Naive thymus-derived CD8-positive, alpha-beta T cell (primary cell): ENCODE measurements around the gene RIMKLB. TPM values are rescaled to one million over a fixed set of nuclear protein-coding genes. Genes with fewer than 3 reads are reported as not detected.
A peak's percentile ranks its signal among the peaks of the same experiment; 100 is the strongest.
"Not testable (repeated sequence)": the region's sequence is repeated elsewhere in the genome, so short reads cannot be mapped to it uniquely, and the experiment has no call there.

Source experiments
- ATAC-seq, 2 donors: fragments of 150-1000 bp; cut with Tn5 transposase in 1 of 2; sonication (Bioruptor Pico), chemical (Tn5 transposase) in 1 of 2; 1 replicate in 1 of 2; 2 replicates in 1 of 2; pipeline ENCODE4 v1.10.0; 2021; ENCODE audit warnings: mild to moderate bottlenecking in 2 of 2, moderate library complexity in 2 of 2
- POLR2A ChIA-PET: fragments of 350-600 bp; sonication (Branson Sonifier 250); formaldehyde crosslinking; loops from one replicate; lab custom pipeline; 2021; ENCODE audit warnings: antibody characterized with exemption; lab: Charles Lee
- DNase-seq, 10 donors: peaks; one replicate each; pipeline versions ENCODE4 v3.0.0 to v3.0.0-alpha.2; 2020 to 2022
- H3K27ac Mint-ChIP-seq, 10 donors: one replicate each; pipeline ENCODE4 v1.8.0; 2020 to 2022; ENCODE audit warnings: mild to moderate bottlenecking in 10 of 10, mixed read lengths in 10 of 10, moderate library complexity in 4 of 10, inconsistent platforms in 1 of 10
- H3K27me3 Mint-ChIP-seq, 5 donors: one replicate each; pipeline ENCODE4 v1.8.0; 2021 to 2022; ENCODE audit warnings: mixed read lengths in 5 of 5
- H3K36me3 Mint-ChIP-seq, 3 donors: one replicate each; pipeline ENCODE4 v1.8.0; 2020 to 2022; ENCODE audit warnings: mixed read lengths in 3 of 3, mild to moderate bottlenecking in 2 of 3, inconsistent platforms in 1 of 3
- H3K4me1 Mint-ChIP-seq, 4 donors: one replicate each; pipeline ENCODE4 v1.8.0; 2021 to 2022; ENCODE audit warnings: mixed read lengths in 4 of 4
- H3K4me3 Mint-ChIP-seq, 10 donors: one replicate each; pipeline ENCODE4 v1.8.0; 2020 to 2022; ENCODE audit warnings: mild to moderate bottlenecking in 10 of 10, mixed read lengths in 10 of 10, moderate library complexity in 6 of 10, inconsistent platforms in 1 of 10
- H3K9me3 Mint-ChIP-seq, 9 donors: one replicate each; pipeline ENCODE4 v1.8.0; 2020 to 2022; ENCODE audit warnings: mixed read lengths in 9 of 9, mild to moderate bottlenecking in 3 of 9, inconsistent platforms in 1 of 9, moderate library complexity in 1 of 9
- polyA plus RNA-seq, 3 donors: library from polyadenylated mRNA; unstranded; fragments of 300-500 nt; fragmentation: Illumina TruSeq; gene quantifications; one replicate each; pipeline ENCODE4 v1.2.3, GENCODE V29; 2021
- total RNA-seq, 8 experiments: library from RNA in 2 of 8; stranded (reverse) in 2 of 8; gene quantifications; one replicate each; pipeline ENCODE4 v1.2.3 and lab custom pipeline; 2021 to 2026

RIMKLB gene
- total and polyA plus RNA-seq, 5 experiments from 2014 or later, result 1.9 to 33.1 (median 4.5) TPM

GRCh38 chr12:8697120-8697475 is 693 bp upstream of the RIMKLB start:
- no peaks in the 10 kb centered on the region for H3K27me3 Mint-ChIP-seq
- POLR2A ChIA-PET, result interaction anchor here (0.9 to 1.3 kb wide), 4 partner anchors 9 to 345 kb away, joined by 3 to 5 read pairs (median 4); partner anchors contain the start of gene M6PR
- peaks cover 0 to 2% (median 0%) of the 10 kb centered on the region in 9 donors for H3K9me3 Mint-ChIP-seq
- peak overlapping the region; percentile 72 to 97 (median 92) for H3K27ac Mint-ChIP-seq
- H3K4me1 Mint-ChIP-seq, result peaks cover 19 to 46% (median 40%) of the 10 kb centered on the region in 4 donors
- no peaks in the 10 kb centered on the region for H3K36me3 Mint-ChIP-seq
- ATAC-seq, result peak; percentile 30 to 49
- H3K4me3 Mint-ChIP-seq, result peak overlapping the region; percentile 87 to 96 (median 92)
- DNase-seq, result peak in 5 of 10 donors; percentile 11 to 57 (median 22)

DNA sequence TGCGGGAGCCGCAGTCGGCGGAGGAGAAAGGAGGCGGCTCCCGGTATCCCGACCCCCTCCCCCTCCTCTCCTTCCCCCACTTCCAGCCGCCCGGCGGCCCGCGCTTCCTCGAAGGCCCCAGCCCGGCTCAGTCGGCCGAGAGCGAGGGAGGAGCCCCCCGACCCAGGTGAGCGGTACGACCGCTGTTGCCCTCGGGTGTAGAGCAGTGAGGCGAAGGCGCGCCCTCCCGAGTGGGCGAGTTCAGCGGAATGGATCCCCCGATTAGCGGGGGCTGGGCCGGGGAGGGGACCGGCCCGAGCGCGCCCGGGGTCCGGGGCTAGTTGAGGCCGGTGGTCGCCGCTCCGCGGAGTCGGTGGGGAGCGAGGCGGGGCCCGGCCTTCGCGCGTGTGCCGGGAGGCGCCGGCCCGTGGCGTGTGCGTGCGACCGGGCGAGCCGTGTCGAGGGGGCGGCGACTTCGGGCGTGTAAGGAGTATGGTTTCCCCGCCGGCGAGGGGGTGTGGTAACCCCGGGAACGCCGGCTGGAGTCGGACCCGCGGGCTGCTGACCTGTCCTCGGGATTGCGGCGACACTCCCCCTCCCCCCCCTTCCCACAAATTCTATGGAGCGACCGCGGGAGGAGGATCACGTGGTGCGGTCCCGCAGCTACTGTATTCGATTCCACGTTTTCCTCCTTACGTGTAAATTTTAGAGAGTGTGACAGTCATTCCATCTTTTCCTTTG is 501 bp downstream of the RIMKLB start:
- POLR2A ChIA-PET, result interaction anchor here (0.9 to 1.0 kb wide), 3 partner anchors 10 to 251 kb away, joined by 3 to 5 read pairs (median 4); partner anchors contain the start of gene M6PR
- ATAC-seq, result peak; percentile 38 to 57
- peaks cover 0 to 2% (median 0%) of the 10 kb centered on the region in 9 donors for H3K9me3 Mint-ChIP-seq
- peak overlapping the region; percentile 75 to 97 (median 90) for H3K27ac Mint-ChIP-seq
- H3K27me3 Mint-ChIP-seq, result no peaks in the 10 kb centered on the region
- H3K36me3 Mint-ChIP-seq, result no peaks in the 10 kb centered on the region
- H3K4me1 Mint-ChIP-seq, result peaks cover 17 to 35% (median 29%) of the 10 kb centered on the region in 4 donors
- peak; percentile 22 to 72 (median 48) for DNase-seq
- H3K4me3 Mint-ChIP-seq, result peak overlapping the region; percentile 89 to 96 (median 94)

DNA sequence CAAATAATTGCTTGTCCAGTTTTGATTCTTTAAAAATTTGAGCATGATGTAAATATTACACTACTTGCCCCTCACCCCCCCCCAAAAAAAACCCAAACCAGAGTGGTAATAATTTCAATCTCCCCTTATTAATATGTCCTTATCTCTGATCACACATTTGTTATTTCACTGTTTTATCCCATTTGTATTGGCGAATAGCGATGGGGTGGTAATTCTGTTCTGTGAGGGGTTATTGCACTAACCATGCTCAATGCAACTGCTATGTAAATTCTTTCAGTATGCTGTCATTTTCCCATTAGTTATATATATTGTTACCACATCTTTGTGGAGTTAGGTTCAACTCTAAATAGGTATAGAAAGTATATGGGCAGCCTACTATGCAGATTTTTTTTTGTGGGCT is 1.1 kb downstream of the RIMKLB start:
- no peaks in the 10 kb centered on the region for H3K36me3 Mint-ChIP-seq
- POLR2A ChIA-PET, result interaction anchor here (0.9 kb wide), 1 partner anchor 41 kb away, joined by 3 read pairs; no protein-coding TSS in a partner anchor
- H3K27me3 Mint-ChIP-seq, result no peaks in the 10 kb centered on the region

GRCh38 chr12:8699714-8700113 is 1.9 kb downstream of the RIMKLB start:
- peaks cover 0 to 2% (median 0%) of the 10 kb centered on the region in 9 donors for H3K9me3 Mint-ChIP-seq
- DNase-seq (no peak), ATAC-seq (no peak)
- H3K4me3 Mint-ChIP-seq, result peak overlapping the region; percentile 54 to 84 (median 76)
- H3K27me3 Mint-ChIP-seq, result no peaks in the 10 kb centered on the region
- peaks cover 17 to 35% (median 29%) of the 10 kb centered on the region in 4 donors for H3K4me1 Mint-ChIP-seq
- POLR2A ChIA-PET, result no interaction called here
- H3K36me3 Mint-ChIP-seq, result no peaks in the 10 kb centered on the region
- peak overlapping the region in 9 of 10 donors; percentile 5 to 79 (median 50) for H3K27ac Mint-ChIP-seq

More for the DNA sequence above, 1.1 kb downstream of the RIMKLB start:
- peaks cover 17 to 35% (median 29%) of the 10 kb centered on the region in 4 donors for H3K4me1 Mint-ChIP-seq
- ATAC-seq (no peak), DNase-seq (no peak)
- peak overlapping the region; percentile 36 to 91 (median 80) for H3K27ac Mint-ChIP-seq
- H3K9me3 Mint-ChIP-seq, result peaks cover 0 to 2% (median 0%) of the 10 kb centered on the region in 9 donors
- peak overlapping the region; percentile 83 to 96 (median 92) for H3K4me3 Mint-ChIP-seq

DNA sequence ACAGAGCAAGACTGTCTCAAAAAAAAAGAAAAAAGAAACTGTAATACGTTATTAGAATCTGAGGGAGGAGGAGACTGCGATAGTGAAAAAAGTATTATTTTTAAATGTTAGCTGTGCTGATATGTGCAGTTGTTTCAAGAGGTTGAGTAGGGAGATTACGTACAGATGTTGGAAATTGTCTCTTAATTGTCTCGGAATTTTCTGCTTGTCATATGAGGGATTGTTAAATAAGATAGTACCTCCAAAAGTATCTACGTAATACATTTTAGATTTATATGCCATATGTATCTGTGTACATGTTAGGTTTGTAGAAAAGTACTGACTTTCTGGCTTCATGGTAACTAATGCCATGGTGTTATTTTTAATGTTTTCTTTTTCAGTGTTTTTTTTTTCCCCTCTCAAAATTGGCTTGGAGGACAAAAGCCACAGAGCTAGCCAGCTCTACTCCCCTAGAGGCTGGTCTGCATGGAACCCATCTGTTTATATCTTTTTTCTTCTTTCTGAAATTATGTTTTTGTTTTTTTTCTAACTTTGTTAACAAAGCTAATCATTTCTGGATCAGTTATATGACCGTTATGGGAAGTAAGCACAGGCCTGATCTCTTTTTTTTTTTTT is 3.4 kb downstream of the RIMKLB start:
- DNase-seq (no peak), ATAC-seq (no peak)
- Mint-ChIP-seq H3K27ac (peak overlapping the region in 1 of 10 donors; percentile 43), H3K4me1 (peaks cover 17 to 35% (median 27%) of the 10 kb centered on the region in 4 donors), H3K27me3 (no peaks in the 10 kb centered on the region), H3K36me3 (no peaks in the 10 kb centered on the region), H3K4me3 (peak overlapping the region in 1 of 10 donors; percentile 45), H3K9me3 (peaks cover 0 to 2% (median 0%) of the 10 kb centered on the region in 9 donors)
- POLR2A ChIA-PET, result interaction anchor here (0.5 kb wide), 1 partner anchor 202 kb away, joined by 8 read pairs; no protein-coding TSS in a partner anchor

GRCh38 chr12:8702159-8702558 is 4.4 kb downstream of the RIMKLB start:
- peak overlapping the region in 1 of 10 donors; percentile 22 for H3K27ac Mint-ChIP-seq
- ATAC-seq (no peak), DNase-seq (no peak)
- H3K36me3 Mint-ChIP-seq, result peaks cover 0 to under 1% (median 0%) of the 10 kb centered on the region in 3 donors
- POLR2A ChIA-PET, result no interaction called here
- no peak overlapping the region for H3K4me3 Mint-ChIP-seq
- peaks cover 11 to 25% (median 20%) of the 10 kb centered on the region in 4 donors for H3K4me1 Mint-ChIP-seq
- H3K9me3 Mint-ChIP-seq, result peaks cover 0 to 2% (median 0%) of the 10 kb centered on the region in 9 donors
- H3K27me3 Mint-ChIP-seq, result no peaks in the 10 kb centered on the region

DNA sequence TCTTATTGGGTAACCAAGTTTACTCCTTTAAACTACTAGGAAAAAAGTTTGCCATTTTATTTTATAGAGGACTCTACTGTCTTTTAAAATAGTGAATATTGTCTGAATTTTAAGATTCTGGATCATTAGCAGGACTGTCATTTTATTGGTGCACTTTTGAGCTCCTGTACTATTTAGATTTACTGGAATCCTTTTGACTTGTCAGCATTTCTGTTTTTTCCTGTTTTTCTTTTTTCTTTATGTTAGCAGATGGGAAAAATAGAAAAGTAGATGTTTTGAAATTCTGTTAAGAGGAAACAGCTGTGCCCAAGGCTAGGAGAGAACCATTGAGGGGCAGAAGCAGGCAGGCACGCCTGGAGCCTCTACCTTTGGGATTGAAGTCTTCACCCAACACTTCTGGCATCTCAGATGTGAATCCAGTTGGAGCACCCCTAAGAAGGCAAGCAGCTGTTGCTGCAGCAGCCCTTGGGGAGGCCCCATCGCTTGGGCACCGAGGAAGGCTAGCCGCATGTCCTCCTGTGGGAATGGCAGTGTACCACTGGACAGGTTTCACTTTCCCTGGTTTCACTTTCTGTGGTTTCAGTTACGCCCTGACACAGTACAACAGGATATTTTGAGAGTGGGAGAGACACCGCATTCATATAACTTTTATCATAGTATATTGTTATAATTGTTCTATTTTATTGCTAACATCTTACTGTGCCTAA is 11.5 kb downstream of the RIMKLB start:
- no peak for DNase-seq

DNA sequence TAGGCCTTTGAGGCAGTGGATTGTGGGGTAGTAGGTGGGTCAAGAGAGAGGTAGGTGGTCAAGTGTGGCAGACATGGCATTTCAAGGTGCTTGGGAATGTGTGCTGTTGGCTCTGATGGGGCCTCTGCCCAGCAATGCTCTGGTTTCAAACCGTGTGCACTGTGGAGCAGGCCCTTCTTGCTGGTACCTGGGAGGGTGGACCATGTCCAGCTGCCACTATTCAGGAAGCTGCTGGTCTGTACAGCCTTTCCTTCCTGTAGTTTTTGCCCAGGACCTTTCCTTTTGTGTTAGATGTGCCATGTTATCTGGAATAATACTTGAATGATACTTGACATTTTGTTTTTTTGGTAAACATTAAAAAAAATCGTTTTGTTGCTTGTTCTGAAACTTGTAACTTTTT is 14.8 kb downstream of the RIMKLB start:
- Mint-ChIP-seq H3K27me3 (no peaks in the 10 kb centered on the region), H3K9me3 (no peaks in the 10 kb centered on the region), H3K4me1 (peaks cover 6 to 27% (median 18%) of the 10 kb centered on the region in 4 donors), H3K36me3 (peaks cover 0 to 25% (median 11%) of the 10 kb centered on the region in 3 donors), H3K27ac (no peak overlapping the region), H3K4me3 (no peak overlapping the region)
- POLR2A ChIA-PET, result no interaction called here
- ATAC-seq (no peak), DNase-seq (no peak)

More for the DNA sequence above, 11.5 kb downstream of the RIMKLB start:
- Mint-ChIP-seq H3K9me3 (no peaks in the 10 kb centered on the region), H3K27ac (peak overlapping the region in 5 of 10 donors; percentile 7 to 36 (median 22)), H3K4me3 (peak overlapping the region in 1 of 10 donors; percentile 19), H3K27me3 (no peaks in the 10 kb centered on the region), H3K36me3 (peaks cover 0 to 7% (median 0%) of the 10 kb centered on the region in 3 donors), H3K4me1 (peaks cover 6 to 27% (median 19%) of the 10 kb centered on the region in 4 donors)
- no peak for ATAC-seq
- POLR2A ChIA-PET, result no interaction called here

- Mint-ChIP-seq H3K9me3 (no peaks in the 10 kb centered on the region), H3K27ac (no peak overlapping the region), H3K36me3 (peaks cover 14 to 55% (median 20%) of the 10 kb centered on the region in 3 donors), H3K4me3 (no peak overlapping the region), H3K27me3 (no peaks in the 10 kb centered on the region), H3K4me1 (peaks cover 0 to 14% (median 7%) of the 10 kb centered on the region in 4 donors)
- DNase-seq (no peak), ATAC-seq (no peak)
- POLR2A ChIA-PET, result no interaction called here
Measured at GRCh38 chr12:8722286-8722800, 24.6 kb downstream of the RIMKLB start.

GRCh38 chr12:8734873-8735381 is 37.1 kb downstream of the RIMKLB start:
- POLR2A ChIA-PET, result no interaction called here
- DNase-seq, result no peak
- Mint-ChIP-seq H3K4me1 (peaks cover 6 to 16% (median 12%) of the 10 kb centered on the region in 4 donors), H3K27ac (peak overlapping the region in 1 of 10 donors; percentile 23), H3K36me3 (peaks cover 0 to 8% (median 3%) of the 10 kb centered on the region in 3 donors), H3K27me3 (no peaks in the 10 kb centered on the region), H3K4me3 (no peak overlapping the region), H3K9me3 (no peaks in the 10 kb centered on the region)
- no peak for ATAC-seq

DNA sequence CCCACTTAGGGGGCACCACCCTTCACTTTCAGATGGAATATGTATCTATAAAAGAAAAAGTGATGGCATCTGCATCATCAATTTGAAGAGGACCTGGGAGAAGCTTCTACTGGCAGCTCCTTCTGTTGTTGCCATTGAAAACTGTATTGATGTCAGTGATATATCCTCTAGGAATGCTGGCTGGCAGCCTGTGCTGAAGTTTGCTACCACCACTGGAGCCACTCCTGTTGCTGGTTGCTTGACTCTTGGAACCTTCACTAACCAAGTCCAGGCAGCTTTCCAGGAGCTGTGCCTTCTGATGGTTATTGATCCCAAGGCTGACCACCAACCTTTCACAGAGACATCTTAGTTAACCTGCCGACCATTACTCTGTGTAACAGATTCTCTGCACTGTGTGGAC is 44.7 kb downstream of the RIMKLB start:
- POLR2A ChIA-PET, result no interaction called here

GRCh38 chr12:8743121-8743520 is 45.3 kb downstream of the RIMKLB start:
- POLR2A ChIA-PET, H3K4me3 Mint-ChIP-seq, H3K27me3 Mint-ChIP-seq, H3K27ac Mint-ChIP-seq, ATAC-seq, H3K9me3 Mint-ChIP-seq, DNase-seq: not testable (repeated sequence)
- peaks cover 0 to 12% (median 2%) of the 10 kb centered on the region in 4 donors for H3K4me1 Mint-ChIP-seq
- peaks cover 0 to 18% (median 12%) of the 10 kb centered on the region in 3 donors for H3K36me3 Mint-ChIP-seq

More for the DNA sequence above, 44.7 kb downstream of the RIMKLB start:
- H3K27me3 Mint-ChIP-seq, result no peaks in the 10 kb centered on the region
- DNase-seq (no peak), ATAC-seq (no peak)
- H3K36me3 Mint-ChIP-seq, result peaks cover 0 to 18% (median 12%) of the 10 kb centered on the region in 3 donors
- H3K4me1 Mint-ChIP-seq, result peaks cover 0 to 12% (median 2%) of the 10 kb centered on the region in 4 donors
- H3K4me3 Mint-ChIP-seq, result no peak overlapping the region
- no peak overlapping the region for H3K27ac Mint-ChIP-seq
- H3K9me3 Mint-ChIP-seq, result no peaks in the 10 kb centered on the region
